GM18502 (cell line): ENCODE results near the gene LIMA1.
A peak's percentile ranks its signal among the peaks of the same experiment; 100 is the strongest.

Source experiments
- ATAC-seq: cut with Tn5 transposase; IDR thresholded peaks from one replicate; pipeline ENCODE4 v1.9.1; 2021; ENCODE audit warnings: mild to moderate bottlenecking; ENCODE audit not compliant: unreplicated experiment, poor library complexity

Gene LIMA1

GRCh38 chr12:50192236-50192635 lies 91.1 kb downstream of the LIMA1 start:
- no peak for ATAC-seq

GRCh38 chr12:50190859-50191258 lies 92.5 kb downstream of the LIMA1 start:
- ATAC-seq: no peak

GRCh38 chr12:50188875-50189575 lies 94.3 kb downstream of the LIMA1 start:
- no peak for ATAC-seq

- ATAC-seq: no peak
Observed at GRCh38 chr12:50188241-50188781, 95.0 kb downstream of the LIMA1 start.

GRCh38 chr12:50187084-50187900 lies 96.0 kb downstream of the LIMA1 start:
- ATAC-seq: peak; percentile 72

GRCh38 chr12:50186681-50187080 lies 96.6 kb downstream of the LIMA1 start:
- ATAC-seq: no peak

GRCh38 chr12:50185970-50186663 lies 97.2 kb downstream of the LIMA1 start:
- ATAC-seq: no peak

GRCh38 chr12:50185301-50185895 lies 97.9 kb downstream of the LIMA1 start:
- ATAC-seq: no peak

- ATAC-seq: no peak
Observed at GRCh38 chr12:50184261-50184660, 99.1 kb downstream of the LIMA1 start.

GRCh38 chr12:50182461-50182860 lies 100.9 kb downstream of the LIMA1 start:
- ATAC-seq: no peak

- ATAC-seq: no peak
Observed at GRCh38 chr12:50181691-50182090, 101.6 kb downstream of the LIMA1 start.

- no peak for ATAC-seq
Observed at GRCh38 chr12:50175716-50176026, 107.6 kb downstream of the LIMA1 start.

GRCh38 chr12:50174971-50175715 lies 108.2 kb downstream of the LIMA1 start:
- ATAC-seq: no peak

- ATAC-seq: peak; percentile 97
Observed at GRCh38 chr12:50167049-50167828, 116.1 kb downstream of the LIMA1 start, which contains the start of gene CERS5. CERS5 (minus strand) TSS chr12:50167369; CDS start chr12:50167297, 72 bp downstream.

- peak; percentile 42 for ATAC-seq
Observed at GRCh38 chr12:50166799-50167048, 116.6 kb downstream of the LIMA1 start.

GRCh38 chr12:50164963-50165362 lies 118.4 kb downstream of the LIMA1 start:
- ATAC-seq: no peak

GRCh38 chr12:50162230-50162629 lies 121.1 kb downstream of the LIMA1 start:
- ATAC-seq: no peak

- ATAC-seq: no peak
Observed at GRCh38 chr12:50160643-50161042, 122.7 kb downstream of the LIMA1 start.

GRCh38 chr12:50157259-50157658 lies 126.1 kb downstream of the LIMA1 start:
- ATAC-seq: no peak
